ENCODE measurements around the gene GLIS1. TPM values are rescaled to one million over a fixed set of nuclear protein-coding genes. Genes with fewer than 3 reads are reported as not detected.

Gene GLIS1
- total and polyA plus RNA-seq, 7 donors: 0.03 to 0.40 (median 0.15) TPM

DNA sequence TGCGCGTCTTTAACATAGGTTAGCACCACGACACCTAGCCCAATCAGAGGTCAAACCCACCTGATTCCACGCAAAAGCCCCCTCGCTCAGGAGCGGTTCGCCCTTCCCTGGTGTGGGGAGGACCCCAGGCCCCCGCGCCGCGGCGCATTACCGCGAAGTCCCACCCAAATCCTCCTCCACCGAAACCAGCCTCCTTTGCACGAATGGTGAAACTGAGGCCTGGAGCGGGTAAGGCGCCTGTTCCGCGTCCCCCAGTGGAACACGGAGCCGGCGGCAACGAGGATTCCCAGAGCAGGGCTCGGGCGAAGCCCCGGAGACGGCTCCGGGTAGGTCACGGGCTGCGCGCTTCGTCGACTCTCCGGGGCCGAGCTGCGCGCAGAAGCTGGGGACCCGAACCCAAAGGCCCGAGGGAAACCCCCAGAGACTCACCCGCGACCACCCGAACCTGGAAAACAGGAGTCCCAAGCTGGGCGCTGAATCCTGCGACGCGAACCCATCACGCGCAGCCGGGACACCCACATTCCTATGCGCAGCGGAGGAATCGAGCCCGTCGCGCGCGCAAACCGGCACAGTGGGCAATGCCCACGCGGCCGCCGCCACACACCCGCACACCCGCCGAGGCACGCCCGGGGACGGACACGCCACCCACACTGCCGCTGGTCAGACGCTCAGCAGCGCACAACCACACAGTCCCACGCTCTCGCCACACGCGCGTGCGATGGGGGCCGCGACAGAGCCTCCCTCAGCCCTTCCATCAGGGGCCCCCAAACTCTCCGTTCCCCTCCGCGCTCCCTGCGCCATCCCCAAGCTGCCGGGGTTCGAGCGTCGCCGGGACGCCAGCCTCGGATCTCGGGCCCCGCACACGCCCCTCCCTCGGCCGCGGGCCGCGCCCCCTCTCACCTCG lies 507 bp downstream of the GLIS1 start:
- Histone ChIP-seq H3K9me3 (no peaks in the 10 kb centered on the region), H3K4me1 (peaks cover 12% of the 10 kb centered on the region), H3K27me3 (ENCODE audit: insufficient read depth in 3 of 3, low read length in 2 of 3) (peaks cover 0 to 61% (median 3%) of the 10 kb centered on the region in 3 donors), H3K27ac (no peak overlapping the region), H3K36me3 (ENCODE audit: insufficient read depth in 1 of 2, low read depth in 1 of 2) (no peaks in the 10 kb centered on the region), H3K4me3 (peak overlapping the region; percentile 79)
- peak; percentile 20 to 53 for DNase-seq
- intact Hi-C loops (cut with DNase I): no loop called here
- WGBS, 3 donors: 1 to 2% (median 1%) methylated on average over 80 to 101 of the region's 101 CpGs
- TF ChIP-seq CTCF (IDR thresholded peaks at IDR 0.05): no peak
- ATAC-seq: peak; percentile 3 to 39 (median 15)

DNA sequence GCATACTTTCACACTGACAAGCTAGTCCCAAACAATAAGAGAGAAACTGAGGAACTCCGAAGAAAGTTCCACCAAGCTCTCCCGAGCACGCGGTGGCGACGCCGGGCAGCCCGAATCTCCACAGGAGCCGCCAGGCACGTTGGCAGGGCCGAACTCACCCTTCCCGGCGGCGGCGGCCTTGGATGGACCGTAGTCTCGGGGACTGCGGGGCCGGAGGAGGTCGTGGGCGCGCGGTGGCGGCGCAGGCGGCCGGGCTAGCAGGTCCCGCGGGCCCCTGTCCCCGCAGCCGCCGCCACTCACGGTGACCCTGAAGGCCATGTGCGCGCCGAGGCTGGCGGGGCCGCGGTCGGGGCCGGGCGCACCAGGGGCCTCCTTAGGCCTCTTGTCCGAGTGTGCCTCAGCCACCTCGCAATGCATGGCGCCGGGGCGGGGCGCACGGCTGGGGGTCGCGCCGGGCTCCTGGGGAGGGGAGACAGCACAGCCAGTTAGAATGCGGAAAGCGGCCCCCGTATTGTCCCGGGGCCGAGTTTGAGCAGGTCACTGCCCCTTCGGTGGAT lies 1.2 kb downstream of the GLIS1 start:
- H3K4me1 ChIP-seq: peaks cover 12% of the 10 kb centered on the region
- no peak overlapping the region for H3K27ac ChIP-seq
- DNase-seq (peak; percentile 21 to 56), ATAC-seq (peak in 3 of 4 donors; percentile 16 to 46 (median 29))
- TF ChIP-seq CTCF (IDR thresholded peaks at IDR 0.05): no peak
- peaks cover 0 to 54% (median 3%) of the 10 kb centered on the region in 3 donors for H3K27me3 ChIP-seq (ENCODE audit: insufficient read depth in 3 of 3, low read length in 2 of 3)
- peak overlapping the region; percentile 79 for H3K4me3 ChIP-seq
- H3K36me3 ChIP-seq (ENCODE audit: insufficient read depth in 1 of 2, low read depth in 1 of 2): no peaks in the 10 kb centered on the region
- WGBS, 3 donors: 7 to 14% (median 12%) methylated on average over 30 to 58 of the region's 58 CpGs
- intact Hi-C loops (cut with DNase I): no loop called here
- no peaks in the 10 kb centered on the region for H3K9me3 ChIP-seq

- Histone ChIP-seq H3K27ac (no peak overlapping the region), H3K4me1 (peaks cover 12% of the 10 kb centered on the region), H3K9me3 (no peaks in the 10 kb centered on the region), H3K36me3 (ENCODE audit: insufficient read depth in 1 of 2, low read depth in 1 of 2) (no peaks in the 10 kb centered on the region), H3K4me3 (no peak overlapping the region), H3K27me3 (ENCODE audit: insufficient read depth in 3 of 3, low read length in 2 of 3) (peaks cover 0 to 45% (median 8%) of the 10 kb centered on the region in 3 donors)
- intact Hi-C loops (cut with DNase I): no loop called here
- ATAC-seq: no peak
- TF ChIP-seq CTCF (IDR thresholded peaks at IDR 0.05): no peak
- DNase-seq: no peak
- 81 to 82% (median 81%) methylated on average over 11 of the region's 11 CpGs for WGBS, 3 donors
These were observed 2.7 kb downstream of the GLIS1 start for GRCh38 chr1:53736290-53736689.

GRCh38 chr1:53735681-53736080 lies 3.3 kb downstream of the GLIS1 start:
- no peak for TF ChIP-seq CTCF (IDR thresholded peaks at IDR 0.05)
- DNase-seq (no peak), ATAC-seq (no peak)
- H3K36me3 ChIP-seq (ENCODE audit: insufficient read depth in 1 of 2, low read depth in 1 of 2): no peaks in the 10 kb centered on the region
- H3K4me1 ChIP-seq: peaks cover 12% of the 10 kb centered on the region
- WGBS, 3 donors: 84 to 90% (median 88%) methylated on average over 5 of the region's 5 CpGs
- intact Hi-C loops (cut with DNase I): no loop called here
- H3K27ac ChIP-seq: no peak overlapping the region
- H3K27me3 ChIP-seq (ENCODE audit: insufficient read depth in 3 of 3, low read length in 2 of 3): peaks cover 2 to 47% (median 8%) of the 10 kb centered on the region in 3 donors
- H3K9me3 ChIP-seq: no peaks in the 10 kb centered on the region
- H3K4me3 ChIP-seq: no peak overlapping the region
